ENCODE measurements around the gene SDK1. TPM values are rescaled to one million over a fixed set of nuclear protein-coding genes. Genes with fewer than 3 reads are reported as not detected.

The SDK1 gene
- total and polyA plus RNA-seq, 2 experiments from 2014 or later, result 2.1 to 10.0 TPM

- no peaks in the 10 kb centered on the region for H3K9me2 ChIP-seq (ENCODE audit: insufficient read depth)
- no peak overlapping the region for H2AFZ ChIP-seq
- H3K27me3 ChIP-seq (ENCODE audit: insufficient read depth), result no peaks in the 10 kb centered on the region
- Mint-ChIP-seq H3K36me3 (ENCODE audit: low read depth) (no peaks in the 10 kb centered on the region; the same call in 2 of the 3 replicates), H3K27me3 (ENCODE audit: insufficient read depth, low read depth, poor library complexity) (peaks cover 6% of the 10 kb centered on the region), H3K9me3 (no peaks in the 10 kb centered on the region), H3K4me1 (peaks cover 52% of the 10 kb centered on the region), H3K4me3 (no peak overlapping the region), H3K27ac (peak overlapping the region; percentile 54; the same call in 1 of the 2 replicates)
- H3K79me2 ChIP-seq (replicated peaks; ENCODE audit: insufficient read depth), result no peaks in the 10 kb centered on the region
- H3K4me1 ChIP-seq (ENCODE audit: insufficient read depth), result peaks cover 15% of the 10 kb centered on the region
- no peaks in the 10 kb centered on the region for H3F3A ChIP-seq (replicated peaks; ENCODE audit: low read depth)
- no peak for ATAC-seq
- DNase-seq (ENCODE audit: low spot score), result no peak
- no peak overlapping the region for H3K4me2 ChIP-seq
- TF ChIP-seq REST (IDR thresholded peaks at IDR 0.05; ENCODE audit: unreplicated experiment) (no peak), NANOG (IDR thresholded peaks at IDR 0.05; ENCODE audit: borderline replicate concordance) (no peak), ZNF462 (CRISPR knock-in tag; IDR thresholded peaks at IDR 0.05) (no peak), EZH2 (IDR thresholded peaks at IDR 0.05; ENCODE audit: low read depth, unreplicated experiment) (no peak), STAT1 (IDR thresholded peaks at IDR 0.05; ENCODE audit: unreplicated experiment) (no peak), CTCF (conservative IDR thresholded peaks at IDR 0.05; ENCODE audit: low read depth in 2 of 2) (no peak), ZNF114 (CRISPR knock-in tag; IDR thresholded peaks at IDR 0.05) (no peak), ZNF331 (CRISPR knock-in tag; IDR thresholded peaks at IDR 0.05; ENCODE audit: low read depth) (no peak), EZH2phosphoT487 (IDR thresholded peaks at IDR 0.05; ENCODE audit: unreplicated experiment) (no peak), POLR2AphosphoS5 (IDR thresholded peaks at IDR 0.05; ENCODE audit: low read depth) (no peak), CREB1 (CRISPR knock-in tag; IDR thresholded peaks at IDR 0.05; ENCODE audit: low read depth) (no peak), JUNB (IDR thresholded peaks at IDR 0.05; ENCODE audit: unreplicated experiment) (no peak)
- TF ChIP-seq, protein P1, sequence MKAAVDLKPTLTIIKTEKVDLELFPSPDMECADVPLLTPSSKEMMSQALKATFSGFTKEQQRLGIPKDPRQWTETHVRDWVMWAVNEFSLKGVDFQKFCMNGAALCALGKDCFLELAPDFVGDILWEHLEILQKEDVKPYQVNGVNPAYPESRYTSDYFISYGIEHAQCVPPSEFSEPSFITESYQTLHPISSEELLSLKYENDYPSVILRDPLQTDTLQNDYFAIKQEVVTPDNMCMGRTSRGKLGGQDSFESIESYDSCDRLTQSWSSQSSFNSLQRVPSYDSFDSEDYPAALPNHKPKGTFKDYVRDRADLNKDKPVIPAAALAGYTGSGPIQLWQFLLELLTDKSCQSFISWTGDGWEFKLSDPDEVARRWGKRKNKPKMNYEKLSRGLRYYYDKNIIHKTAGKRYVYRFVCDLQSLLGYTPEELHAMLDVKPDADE (IDR thresholded peaks at IDR 0.05), result no peak
- H3K27ac ChIP-seq (ENCODE audit: low read depth), result no peak overlapping the region
- no peak overlapping the region for H3K4me3 ChIP-seq
- no peaks in the 10 kb centered on the region for H4K20me1 ChIP-seq (replicated peaks; ENCODE audit: insufficient read depth)
- no peaks in the 10 kb centered on the region for H3K36me3 ChIP-seq (ENCODE audit: insufficient read depth)
These were observed 832.5 kb downstream of the SDK1 start for GRCh38 chr7:4133491-4134044.

Data from GM23338 (cell line).